GM11168 (cell line): Measurements from ENCODE around the gene USF1.

Source experiments
- in situ Hi-C: fragments of 300-500 bp; cut with MboI; formaldehyde crosslinking; loops from one replicate; pipeline ENCODE4 v1.12.0; 2022; ENCODE audit warnings: low sequenced_read_pairs; ENCODE audit not compliant: unreplicated experiment

USF1 gene

GRCh38 chr1:161045736-161046604, at the start of gene USF1:
TSS of gene USF1 (minus strand) at chr1:161045977. CDS start at chr1:161043275, 2,702 bp downstream.
- in situ Hi-C loops, result no loop called here

- in situ Hi-C loops, result no loop called here
These were observed 49.5 kb upstream of the USF1 start for GRCh38 chr1:161095230-161095629.

- in situ Hi-C loops, result no loop called here
These were observed 48.7 kb upstream of the USF1 start for GRCh38 chr1:161094481-161094880.

GRCh38 chr1:161092621-161093028, 46.8 kb upstream of the USF1 start:
- in situ Hi-C loops, result no loop called here

- in situ Hi-C loops, result no loop called here
These were observed 46.2 kb upstream of the USF1 start for GRCh38 chr1:161091796-161092507.

GRCh38 chr1:161091093-161091492, 45.3 kb upstream of the USF1 start:
- in situ Hi-C loops, result no loop called here

GRCh38 chr1:161090617-161091016, 44.8 kb upstream of the USF1 start:
- in situ Hi-C loops, result no loop called here

GRCh38 chr1:161089938-161090337, 44.2 kb upstream of the USF1 start:
- in situ Hi-C loops, result no loop called here

GRCh38 chr1:161089251-161089924, 43.6 kb upstream of the USF1 start, which contains the start of gene NECTIN4:
TSS of gene NECTIN4 (minus strand) at chr1:161089558. CDS start at chr1:161089296, 262 bp downstream.
- in situ Hi-C loops, result no loop called here

- in situ Hi-C loops, result no loop called here
These were observed 42.9 kb upstream of the USF1 start for GRCh38 chr1:161088587-161089110.

GRCh38 chr1:161086457-161086856, 40.7 kb upstream of the USF1 start:
- in situ Hi-C loops, result no loop called here

- in situ Hi-C loops, result no loop called here
These were observed 39.4 kb upstream of the USF1 start for GRCh38 chr1:161085165-161085564.

- in situ Hi-C loops, result no loop called here
These were observed 38.8 kb upstream of the USF1 start for GRCh38 chr1:161084597-161084988.

GRCh38 chr1:161083748-161084596, 38.2 kb upstream of the USF1 start:
- in situ Hi-C loops, result no loop called here

- in situ Hi-C loops, result no loop called here
These were observed 37.4 kb upstream of the USF1 start for GRCh38 chr1:161082996-161083747.

GRCh38 chr1:161082483-161082882, 36.7 kb upstream of the USF1 start:
- in situ Hi-C loops, result no loop called here

GRCh38 chr1:161081519-161081918, 35.7 kb upstream of the USF1 start:
- in situ Hi-C loops, result no loop called here

- in situ Hi-C loops, result no loop called here
These were observed 34.9 kb upstream of the USF1 start for GRCh38 chr1:161080441-161081405.
